Activated CD4-positive, alpha-beta T cell treated with anti-CD3 and anti-CD28 coated beads, Interleukin-2, amount 50 U/mL, for 4 hours (primary cell): ENCODE data around the gene CRYGB.
A peak's percentile ranks its signal among the peaks of the same experiment; 100 is the strongest.

Experiments
- DNase-seq, 2 experiments: peaks; one replicate each; pipeline ENCODE4 v3.0.0-alpha.2; 2020

Gene CRYGB, protein sequence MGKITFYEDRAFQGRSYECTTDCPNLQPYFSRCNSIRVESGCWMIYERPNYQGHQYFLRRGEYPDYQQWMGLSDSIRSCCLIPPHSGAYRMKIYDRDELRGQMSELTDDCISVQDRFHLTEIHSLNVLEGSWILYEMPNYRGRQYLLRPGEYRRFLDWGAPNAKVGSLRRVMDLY

GRCh38 chr2:208146006-208146405 is at the start of gene CRYGB:
CRYGB (minus strand) TSS chr2:208146158; CDS start chr2:208146120, 38 bp downstream.
- DNase-seq = no peak

- DNase-seq = no peak
These were observed 49.6 kb upstream of the CRYGB start for GRCh38 chr2:208195531-208195930.

GRCh38 chr2:208192611-208193236 is 46.8 kb upstream of the CRYGB start:
- no peak for DNase-seq

DNA sequence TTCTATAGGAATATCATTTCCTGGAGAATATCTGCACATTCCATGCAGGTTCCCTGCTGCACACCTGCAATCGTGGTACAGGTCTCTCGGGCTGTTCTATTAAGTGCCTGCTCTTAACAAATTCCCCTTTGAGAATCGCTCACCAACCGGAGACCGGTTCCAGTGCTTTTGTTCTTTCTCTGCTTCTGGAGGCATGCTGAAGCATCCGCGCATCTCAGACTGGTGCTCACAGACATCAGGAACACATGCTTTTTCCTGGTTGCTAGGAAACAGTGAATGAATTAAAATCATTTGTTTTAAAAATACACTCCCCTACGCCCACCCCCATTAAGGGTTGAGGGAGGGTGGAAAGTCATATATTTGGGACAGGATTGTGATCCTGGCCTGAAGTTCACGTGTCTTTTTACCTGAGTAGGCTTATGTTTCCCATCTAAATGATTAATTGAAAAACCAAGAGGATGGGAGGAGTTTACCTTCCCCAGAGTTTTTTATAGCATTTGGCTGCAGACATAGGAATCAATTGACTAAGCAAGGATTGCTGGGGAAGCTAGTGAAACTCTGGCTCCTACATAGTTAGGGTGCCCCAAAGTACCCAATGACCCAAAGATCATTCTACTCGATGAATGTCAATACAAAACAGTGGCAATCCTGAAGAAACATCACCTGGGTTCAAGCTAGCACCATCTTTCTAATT is 44.0 kb upstream of the CRYGB start, which contains the start of gene C2orf80:
TSS of gene C2orf80 (minus strand) at position 221 of the 694 bp plus-strand sequence. CDS start 3,044 bp downstream, outside the sequence.
- DNase-seq = no peak

DNA sequence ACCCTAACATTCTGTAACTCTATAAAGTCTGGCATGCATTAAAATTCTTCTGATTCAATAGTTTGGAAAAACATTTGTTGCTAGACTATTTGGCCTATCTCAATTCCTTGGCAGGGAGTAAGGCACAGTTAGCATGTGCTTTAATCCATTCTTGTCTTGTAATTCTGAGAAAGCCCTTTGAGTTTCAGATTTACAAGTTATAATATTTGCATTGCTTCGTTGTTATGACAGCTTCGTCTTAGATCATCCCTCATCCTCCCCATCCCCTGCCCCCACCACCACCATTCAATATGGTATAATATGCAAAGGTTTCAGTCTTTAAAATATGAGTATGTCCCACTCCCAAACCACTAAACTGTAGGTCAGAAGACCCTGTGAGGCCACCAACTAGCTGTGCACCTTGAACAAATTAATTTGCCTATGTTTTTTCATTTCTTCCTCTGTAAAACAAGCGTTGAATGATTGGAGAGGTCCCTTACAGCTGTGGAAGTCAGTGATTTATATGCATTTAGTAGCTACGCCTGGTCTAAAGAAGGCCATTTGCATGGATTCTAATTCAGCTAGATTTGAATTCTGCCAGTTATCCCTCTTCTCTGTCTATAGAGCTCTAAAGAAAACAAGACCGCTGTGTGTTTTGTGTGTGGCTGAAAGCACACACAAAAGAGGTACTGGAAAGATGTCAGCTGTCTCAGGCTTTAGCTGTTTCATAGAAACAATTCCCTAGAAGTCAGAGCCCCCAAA is 43.3 kb upstream of the CRYGB start:
- no peak for DNase-seq

- DNase-seq = no peak
These were observed 40.9 kb upstream of the CRYGB start for GRCh38 chr2:208186893-208187292.

DNA sequence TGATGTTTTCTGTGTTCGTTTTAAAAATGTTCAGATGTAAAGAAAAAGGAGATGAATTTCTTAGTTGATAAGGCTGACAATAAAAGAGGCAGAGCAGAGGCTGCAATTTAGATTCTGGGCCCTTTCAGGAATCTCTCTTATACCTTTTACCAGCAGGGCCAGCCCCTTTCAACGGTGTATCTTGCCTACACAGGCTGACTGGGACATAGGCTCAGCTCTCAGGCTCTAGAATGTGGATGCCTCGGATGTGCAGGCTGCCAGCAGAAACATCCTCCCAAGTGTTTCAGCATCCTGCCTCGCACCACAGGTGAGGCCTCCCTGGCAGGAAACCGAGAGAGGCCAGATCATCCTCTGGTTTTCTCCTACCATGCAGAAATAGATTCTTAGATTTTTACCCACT is 40.5 kb upstream of the CRYGB start:
- no peak for DNase-seq

- DNase-seq = no peak
These were observed 38.2 kb upstream of the CRYGB start for GRCh38 chr2:208183972-208184705.

GRCh38 chr2:208183526-208183925 is 37.6 kb upstream of the CRYGB start:
- DNase-seq = no peak

GRCh38 chr2:208182835-208183234 is 36.9 kb upstream of the CRYGB start:
- no peak for DNase-seq

DNA sequence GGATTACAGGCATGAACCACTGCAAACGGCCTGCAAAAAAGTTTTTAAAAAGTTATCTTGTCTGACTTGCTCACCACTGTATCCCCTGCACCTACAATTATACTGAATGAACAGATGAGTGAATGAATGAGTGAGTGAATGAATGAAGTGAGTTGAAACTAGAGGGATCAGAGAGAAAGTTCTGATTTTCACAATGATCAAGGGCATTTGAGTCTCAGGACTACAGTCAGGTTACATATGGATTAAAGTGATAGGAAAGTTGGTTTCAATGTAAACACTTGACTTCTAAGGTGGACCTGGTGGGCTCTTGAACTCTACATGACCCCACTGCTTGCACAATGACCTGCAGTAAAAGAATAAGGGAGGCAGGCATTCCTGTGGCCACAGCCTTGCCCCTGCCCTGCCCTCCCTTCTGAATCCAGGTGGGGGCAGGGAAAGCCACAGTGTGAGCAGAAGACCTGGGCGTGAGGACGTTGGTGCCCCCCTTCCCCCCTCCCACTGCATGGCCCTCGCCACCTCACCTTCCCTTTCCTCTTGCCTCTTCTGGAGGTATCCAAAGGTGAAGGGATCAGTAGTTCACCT is 33.2 kb upstream of the CRYGB start:
- no peak for DNase-seq

DNA sequence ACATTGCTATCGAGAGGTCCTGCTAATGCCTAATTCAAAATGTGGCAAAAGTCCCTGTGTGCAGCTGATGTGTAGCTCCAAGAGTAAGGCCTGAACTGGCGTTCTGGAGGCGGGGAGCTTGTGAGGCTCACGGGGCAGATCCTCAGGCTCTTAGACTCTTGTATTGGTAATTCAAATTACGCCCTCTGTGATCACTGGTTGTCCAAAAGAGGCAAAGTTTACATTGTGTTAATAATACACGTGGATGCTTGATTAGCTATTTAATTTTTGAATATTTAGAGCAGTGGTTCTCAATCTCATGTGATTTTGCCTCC is 29.8 kb upstream of the CRYGB start:
- DNase-seq = no peak

DNA sequence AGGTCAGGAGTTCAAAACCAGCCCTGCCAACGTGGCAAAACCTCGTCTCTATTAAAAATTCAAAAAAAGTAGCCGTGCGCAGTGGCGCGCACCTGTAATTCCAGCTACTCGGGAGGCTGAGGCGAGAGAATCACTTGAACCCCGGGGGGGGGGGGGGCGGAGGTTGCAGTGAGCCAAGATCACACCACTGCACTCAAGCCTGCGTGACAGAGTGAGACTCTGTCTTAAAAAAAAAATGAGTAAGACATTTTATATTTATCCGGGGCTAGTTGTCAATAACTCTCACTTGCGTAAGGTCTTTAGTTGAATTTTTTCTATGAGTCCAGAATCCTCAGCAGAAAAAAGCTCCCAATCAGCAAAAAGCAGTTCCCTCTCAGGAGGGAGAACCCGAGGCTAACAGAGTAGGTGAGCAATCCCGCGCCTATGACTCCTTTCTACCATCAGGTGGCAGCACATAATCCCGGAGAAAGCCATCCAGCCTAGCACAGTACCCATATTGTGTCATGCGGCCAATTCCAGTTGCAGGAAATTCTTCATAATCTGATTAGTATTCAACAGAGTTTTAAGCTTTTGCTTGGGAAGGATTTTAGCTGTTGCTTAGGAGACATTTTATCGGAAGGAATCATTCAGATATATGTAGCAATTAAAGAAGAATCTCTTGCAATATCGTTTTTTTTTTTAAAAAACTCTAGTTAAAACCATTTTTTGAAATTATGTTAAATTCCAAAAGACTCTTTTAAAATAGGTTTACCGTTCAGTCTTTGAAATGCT is 29.3 kb upstream of the CRYGB start:
- DNase-seq = peak; percentile 44 to 46

DNA sequence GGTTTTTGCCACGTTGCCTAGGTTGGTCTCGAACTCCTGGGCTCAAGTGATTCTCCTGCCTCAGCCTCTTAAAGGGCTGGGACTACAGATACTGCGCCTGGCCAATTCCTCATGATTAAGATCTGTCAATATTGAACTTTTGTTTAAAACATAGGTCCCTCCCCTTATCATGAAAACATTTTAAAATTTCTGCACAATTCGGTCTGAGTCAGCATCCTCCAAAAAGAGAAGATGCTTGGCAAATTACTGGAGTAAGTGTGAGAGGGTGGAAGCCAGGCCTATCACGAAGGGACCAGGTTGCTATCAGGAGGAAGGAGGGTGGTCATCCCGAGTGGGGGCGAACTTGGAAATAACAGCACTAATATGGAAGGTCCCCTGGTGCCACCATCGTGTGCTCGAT is 28.2 kb upstream of the CRYGB start:
- DNase-seq = no peak

DNA sequence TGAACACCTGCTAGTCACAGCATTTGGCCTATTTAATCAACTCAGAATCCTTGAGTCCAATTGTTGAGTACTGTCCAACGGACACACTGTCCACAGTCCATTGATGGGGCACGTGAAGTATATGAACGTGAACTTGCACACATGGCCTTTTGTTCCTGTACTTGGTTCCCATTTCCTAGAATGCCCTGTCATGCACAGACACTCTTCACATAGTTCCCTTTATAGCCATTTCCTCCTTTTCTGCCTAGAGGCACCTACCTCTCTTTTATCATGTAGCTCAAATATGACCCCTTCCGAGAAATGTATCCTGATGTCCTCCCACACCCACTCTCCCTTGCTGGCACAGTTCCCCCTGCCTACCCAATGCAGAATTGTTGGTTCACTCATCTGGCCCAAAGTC is 26.2 kb upstream of the CRYGB start:
- DNase-seq = no peak

DNA sequence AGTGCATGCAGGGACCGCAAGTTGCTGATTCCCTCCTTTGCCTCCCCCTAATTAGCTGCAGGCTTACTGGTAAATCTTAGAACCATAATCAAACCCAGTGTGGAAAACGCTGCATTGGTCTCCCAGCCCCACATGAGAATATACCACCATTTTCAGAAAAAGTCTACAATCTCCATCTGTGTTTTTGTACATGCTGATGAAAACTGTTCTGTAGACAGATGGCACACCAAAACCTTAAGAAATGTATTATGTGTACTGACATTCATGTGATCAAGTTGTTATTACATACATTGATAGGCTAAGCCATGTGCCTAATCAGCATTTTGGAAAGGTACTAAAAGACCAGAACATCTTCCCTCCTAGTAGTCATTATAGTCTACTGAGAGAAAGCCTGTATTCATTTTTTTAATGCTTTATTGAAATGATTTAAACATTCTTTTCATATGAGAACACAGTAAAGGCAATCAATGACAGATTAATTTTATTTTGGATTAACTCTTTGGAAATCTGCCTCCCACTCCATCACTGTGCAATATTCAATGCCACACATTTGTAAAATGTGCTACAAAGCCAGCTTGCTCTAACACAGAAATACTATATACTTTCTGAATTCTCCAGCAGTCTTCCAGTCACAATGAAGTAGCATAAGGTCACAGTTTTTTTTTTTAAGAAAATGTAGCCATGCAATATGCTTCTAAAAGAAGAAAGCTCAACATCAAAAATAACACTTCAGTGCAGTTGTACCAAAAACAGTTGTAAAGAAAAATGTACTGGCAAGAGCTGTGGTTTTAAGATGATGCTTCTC is 19.2 kb upstream of the CRYGB start:
- no peak for DNase-seq

DNA sequence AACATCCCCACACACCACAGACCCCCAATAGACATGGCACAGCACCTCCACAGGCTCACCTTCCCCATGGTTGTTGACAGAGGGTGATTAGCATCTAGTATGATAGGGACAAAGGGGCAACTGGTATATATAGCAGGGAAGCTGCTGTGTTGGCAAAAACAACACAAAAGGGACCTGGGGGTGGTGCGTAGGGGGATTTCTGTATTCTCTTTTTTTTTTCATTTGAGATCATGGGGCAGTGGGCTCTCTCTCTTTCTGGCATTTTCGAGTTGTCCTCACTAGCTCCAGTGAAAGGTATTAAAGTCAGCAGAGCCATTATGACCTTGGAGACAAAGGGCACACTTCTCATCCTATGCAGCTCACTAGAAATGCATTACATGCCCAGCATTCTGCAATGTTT is 17.5 kb upstream of the CRYGB start, which contains the start of gene CRYGA:
TSS of gene CRYGA (minus strand) at position 101 of the 400 bp plus-strand sequence. CDS start at position 68, 33 bp downstream.
- DNase-seq = no peak

DNA sequence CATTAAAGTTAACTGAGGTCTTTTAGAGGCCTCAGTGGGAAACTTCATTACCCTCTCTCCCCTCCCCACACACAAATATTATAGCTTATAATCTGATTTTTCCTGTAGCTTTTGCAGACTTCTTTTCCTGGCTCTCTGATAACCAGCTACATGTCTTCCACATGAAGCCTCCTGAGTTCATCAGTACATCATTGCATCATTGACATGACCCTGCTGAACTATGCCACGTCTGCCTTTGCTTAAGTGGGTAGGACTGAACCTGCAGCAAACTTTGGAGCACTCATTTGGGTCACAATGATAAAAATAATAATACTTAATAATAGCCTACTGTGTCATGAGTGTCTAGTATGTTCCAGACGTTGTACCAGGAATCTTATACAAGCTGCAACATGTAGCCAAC is 10.5 kb upstream of the CRYGB start:
- no peak for DNase-seq

- DNase-seq = no peak
These were observed 7.2 kb upstream of the CRYGB start for GRCh38 chr2:208153156-208153555.

DNA sequence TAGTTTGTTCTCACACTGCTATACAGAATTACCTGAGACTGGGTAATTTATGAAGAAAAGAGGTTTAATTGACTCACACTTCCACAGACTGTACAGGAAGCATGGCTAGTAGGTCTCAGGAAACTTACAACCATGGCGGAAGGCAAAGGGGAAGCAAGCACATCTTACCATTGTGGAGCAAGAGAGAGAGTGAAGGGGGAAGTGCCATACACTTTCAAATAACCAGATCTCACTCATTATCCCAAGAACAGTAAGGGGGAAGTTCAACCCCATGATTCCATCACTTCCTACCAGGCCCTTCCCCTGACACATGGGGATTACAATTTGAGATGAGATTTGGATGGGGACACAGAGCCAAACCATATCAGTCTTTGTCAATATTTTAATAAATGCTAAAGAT is 5.0 kb upstream of the CRYGB start:
- DNase-seq = no peak

DNA sequence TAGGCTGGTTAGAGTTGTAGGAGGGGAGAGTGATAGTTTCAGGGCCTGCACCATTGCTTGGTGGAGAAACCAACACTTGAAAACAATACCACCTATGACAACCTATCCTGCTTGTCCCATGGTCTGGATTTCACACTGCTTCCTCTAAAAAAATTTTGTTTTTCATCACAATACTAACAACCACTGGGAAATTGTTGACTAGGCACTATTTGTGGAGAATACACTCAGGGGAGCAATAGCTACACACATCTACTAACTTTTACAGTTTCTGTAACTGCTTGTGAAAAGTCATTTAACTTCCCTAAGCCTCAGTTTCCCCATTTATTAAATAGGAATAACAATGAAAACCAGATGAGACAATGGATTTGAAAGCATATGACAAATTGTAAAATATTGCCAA is 4.1 kb upstream of the CRYGB start:
- DNase-seq = no peak
